Activated naive CD8-positive, alpha-beta T cell treated with anti-CD3 and anti-CD28 coated beads, Interleukin-2, amount 50 U/mL, for 16 hours (primary cell): ENCODE data around the gene SETBP1.

Experiments
- DNase-seq: peaks from one replicate; pipeline ENCODE4 v3.0.0-alpha.2; 2020; ENCODE audit warnings: low read depth, low spot score

SETBP1 gene

DNA sequence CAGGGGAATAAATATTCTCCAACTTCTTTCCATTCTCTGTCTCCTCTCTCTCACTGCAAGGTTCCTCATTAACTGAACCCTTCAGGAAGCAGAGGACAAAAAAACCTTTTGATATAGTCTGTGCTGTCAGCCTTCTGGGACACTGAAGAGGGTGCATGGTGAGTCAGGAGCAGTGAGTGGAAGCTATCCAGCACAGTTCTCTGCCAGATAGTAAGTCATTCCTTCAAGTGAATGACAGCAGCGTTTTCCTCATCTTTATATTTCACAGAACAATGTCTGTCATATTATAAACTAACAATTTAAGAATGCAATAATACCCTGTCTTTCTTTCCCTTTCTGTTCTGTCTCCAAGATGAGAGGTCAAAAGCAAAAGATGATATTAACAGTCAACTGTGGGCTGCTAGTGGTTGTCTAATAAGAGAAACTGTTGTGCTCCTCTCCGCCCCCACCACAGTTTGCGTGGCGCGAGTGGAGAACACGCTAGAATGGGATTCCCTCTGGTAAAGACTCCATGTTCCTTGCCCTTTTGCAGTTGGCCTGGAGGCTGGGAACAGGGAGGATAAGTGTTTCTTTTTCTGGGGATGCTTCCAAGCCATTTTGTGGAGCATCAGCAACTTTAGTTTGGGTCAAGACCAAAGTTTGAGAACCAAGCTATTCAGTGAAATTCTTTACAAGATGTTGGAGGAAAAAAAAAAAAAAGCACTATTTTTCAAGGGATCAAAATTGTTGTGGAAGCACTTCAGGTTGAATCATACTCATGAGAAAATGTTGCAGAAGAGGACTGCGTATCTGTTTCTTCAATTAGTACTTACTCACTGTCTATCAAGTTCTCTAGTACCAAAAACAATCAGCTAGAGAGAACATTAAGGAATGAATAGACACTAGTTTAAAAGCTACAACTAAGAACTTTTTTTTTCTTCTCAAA is 430.2 kb downstream of the SETBP1 start:
- no peak for DNase-seq

DNA sequence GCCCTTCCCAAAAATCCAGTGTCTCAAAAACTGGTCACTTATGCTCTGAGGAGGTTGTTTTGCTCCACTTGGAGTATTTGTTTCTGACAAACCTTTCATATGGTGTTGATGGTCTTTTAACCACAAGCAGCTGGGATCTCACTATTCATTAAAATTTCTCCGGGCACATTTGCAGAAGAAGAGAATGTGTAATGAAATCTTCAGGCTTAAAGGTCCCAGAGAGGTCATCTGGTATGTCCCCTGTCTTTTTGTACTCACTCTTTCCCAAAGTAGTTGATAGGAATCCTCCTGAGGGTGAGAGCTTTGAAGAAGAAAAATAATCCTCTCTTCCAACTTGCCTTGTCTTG is 430.8 kb downstream of the SETBP1 start:
- DNase-seq: no peak

DNA sequence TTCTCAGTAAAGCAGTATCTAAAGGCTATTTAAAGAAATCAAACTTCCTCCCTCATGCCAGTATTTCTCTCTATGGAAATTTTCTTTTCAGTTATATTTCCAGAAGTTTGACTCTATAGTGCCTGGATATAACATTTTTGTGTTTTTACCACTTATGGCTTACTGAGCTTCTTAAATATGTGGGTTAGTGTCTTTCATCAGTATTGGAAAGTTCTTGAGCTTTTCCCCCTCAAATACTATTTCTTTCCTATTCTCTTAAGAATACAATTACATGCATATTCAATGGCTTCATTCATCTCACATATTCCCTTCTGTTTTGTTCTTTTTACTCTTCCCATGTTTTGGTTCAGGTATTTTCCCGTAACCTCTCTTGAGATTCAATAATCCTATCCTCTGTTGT is 432.0 kb downstream of the SETBP1 start:
- DNase-seq: no peak

DNA sequence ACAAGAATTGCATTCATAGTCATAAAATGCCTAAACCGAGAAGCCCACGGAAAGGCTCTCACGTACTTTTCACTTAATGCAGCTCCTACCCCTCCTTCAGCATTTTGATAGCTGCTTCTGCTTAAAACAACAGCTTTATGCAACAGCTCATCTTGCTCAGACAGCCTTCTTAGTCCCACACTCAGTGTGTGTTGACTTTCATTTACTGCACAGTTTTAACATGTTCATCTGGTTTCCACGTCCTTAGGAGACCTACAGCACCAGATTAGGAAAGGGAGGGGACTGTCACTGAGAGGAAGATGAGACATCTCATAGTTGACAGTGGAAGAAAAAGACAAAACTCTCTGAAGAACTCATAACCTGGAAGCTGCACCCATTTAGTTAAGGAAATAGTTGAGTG is 435.4 kb downstream of the SETBP1 start:
- no peak for DNase-seq
